GM23248 (cell line): ENCODE measurements around the gene CTR9. TPM values are rescaled to one million over a fixed set of nuclear protein-coding genes. Genes with fewer than 3 reads are reported as not detected.

Experiments used
- DNase-seq: peaks from one replicate; pipeline ENCODE4 v3.0.0-alpha.2; 2015
- H2AFZ ChIP-seq: fragments of 200-600 bp; sonication (generic); 2 replicates; pipeline ENCODE4 v1.6.1; 2016; ENCODE audit warnings: antibody characterized with exemption
- H3F3A ChIP-seq: fragments of 200-600 bp; sonication (generic); 2 replicates; pipeline ENCODE4 v1.6.1; 2016; ENCODE audit warnings: mild to moderate bottlenecking, antibody characterized with exemption, mixed run types; ENCODE audit not compliant: insufficient read depth
- H3K27ac ChIP-seq: fragments of 200-600 bp; sonication (generic); 2 replicates; pipeline ENCODE4 v1.5.1; 2016; ENCODE audit warnings: mild to moderate bottlenecking
- H3K27me3 ChIP-seq: fragments of 200-600 bp; sonication (generic); replicated peaks from 2 replicates; pipeline ENCODE4 v1.6.1; 2016; ENCODE audit warnings: mild to moderate bottlenecking; ENCODE audit not compliant: insufficient read depth
- H3K36me3 ChIP-seq: fragments of 200-600 bp; sonication (generic); 2 replicates; pipeline ENCODE4 v1.6.1; 2016; ENCODE audit warnings: low read depth, mild to moderate bottlenecking
- H3K4me1 ChIP-seq: fragments of 200-600 bp; sonication (generic); 2 replicates; pipeline ENCODE4 v1.6.1; 2016; ENCODE audit warnings: mild to moderate bottlenecking; ENCODE audit not compliant: insufficient read depth
- H3K4me2 ChIP-seq: fragments of 200-600 bp; sonication (generic); one replicate; pipeline ENCODE4 v1.6.1; 2016; ENCODE audit warnings: mild to moderate bottlenecking; ENCODE audit not compliant: unreplicated experiment
- H3K4me3 ChIP-seq: fragments of 200-600 bp; sonication (generic); 2 replicates; pipeline ENCODE4 v1.5.1; 2016; ENCODE audit warnings: mild to moderate bottlenecking
- H3K79me2 ChIP-seq: fragments of 200-600 bp; sonication (generic); 2 replicates; pipeline ENCODE4 v1.6.1; 2016; ENCODE audit warnings: mild to moderate bottlenecking; ENCODE audit not compliant: insufficient read depth
- H3K9ac ChIP-seq: fragments of 200-600 bp; sonication (generic); 2 replicates; pipeline ENCODE4 v1.6.1; 2016; ENCODE audit warnings: mild to moderate bottlenecking
- H3K9me2 ChIP-seq: fragments of 200-600 bp; sonication (generic); 2 replicates; pipeline ENCODE4 v1.6.1; 2016; ENCODE audit warnings: mixed run types, mild to moderate bottlenecking, moderate library complexity; ENCODE audit not compliant: insufficient read depth
- H3K9me3 ChIP-seq: fragments of 200-600 bp; sonication (generic); one replicate; pipeline ENCODE4 v1.6.1; 2017; ENCODE audit warnings: low read depth
- H4K20me1 ChIP-seq: fragments of 200-600 bp; sonication (generic); 2 replicates; pipeline ENCODE4 v1.6.0; 2016; ENCODE audit not compliant: insufficient read depth
- EZH2 ChIP-seq: fragments of 200-600 bp; sonication (generic); IDR thresholded peaks from 2 replicates; pipeline ENCODE4 v1.6.1; 2018; ENCODE audit warnings: antibody characterized with exemption, mild to moderate bottlenecking; ENCODE audit not compliant: insufficient read depth, poor library complexity, severe bottlenecking
- EZH2phosphoT487 ChIP-seq: fragments of 200-600 bp; sonication (generic); IDR thresholded peaks from 2 replicates; pipeline ENCODE4 v1.6.1; 2018; ENCODE audit warnings: antibody characterized with exemption, moderate library complexity, mild to moderate bottlenecking, low read depth; ENCODE audit not compliant: insufficient read depth
- WGBS, 2 experiments: methylation state at CpG; one replicate each; pipeline ENCODE4 v1.1.6; 2015 to 2017; ENCODE audit warnings: low lambda C conversion rate in 2 of 2, low coverage in 1 of 2; ENCODE audit errors: missing lambda C conversion rate in 2 of 2; 5-methylcytosine and 5-hydroxymethylcytosine counted together
- in situ Hi-C: fragments of 300-500 bp; cut with MboI; formaldehyde crosslinking; loops from 2 replicates; pipeline ENCODE4 v1.15.0; 2020
- polyA plus RNA-seq: library from polyadenylated mRNA; unstranded; fragments of >200 nt; fragmentation: Nextera tagmentation; extraction: Ambion mirVana; gene quantifications from 2 replicates; pipeline ENCODE4 v1.2.1, GENCODE V29; 2016
- total RNA-seq: library from RNA; depleted of rRNA; stranded (reverse); fragments of >200 nt; shearing (Covaris generic); gene quantifications from 2 replicates; pipeline ENCODE4 v1.2.3, GENCODE V29; 2014

CTR9 gene
- total and polyA plus RNA-seq, 2 experiments from 2014 or later, result 20.2 to 32.3 TPM

DNA sequence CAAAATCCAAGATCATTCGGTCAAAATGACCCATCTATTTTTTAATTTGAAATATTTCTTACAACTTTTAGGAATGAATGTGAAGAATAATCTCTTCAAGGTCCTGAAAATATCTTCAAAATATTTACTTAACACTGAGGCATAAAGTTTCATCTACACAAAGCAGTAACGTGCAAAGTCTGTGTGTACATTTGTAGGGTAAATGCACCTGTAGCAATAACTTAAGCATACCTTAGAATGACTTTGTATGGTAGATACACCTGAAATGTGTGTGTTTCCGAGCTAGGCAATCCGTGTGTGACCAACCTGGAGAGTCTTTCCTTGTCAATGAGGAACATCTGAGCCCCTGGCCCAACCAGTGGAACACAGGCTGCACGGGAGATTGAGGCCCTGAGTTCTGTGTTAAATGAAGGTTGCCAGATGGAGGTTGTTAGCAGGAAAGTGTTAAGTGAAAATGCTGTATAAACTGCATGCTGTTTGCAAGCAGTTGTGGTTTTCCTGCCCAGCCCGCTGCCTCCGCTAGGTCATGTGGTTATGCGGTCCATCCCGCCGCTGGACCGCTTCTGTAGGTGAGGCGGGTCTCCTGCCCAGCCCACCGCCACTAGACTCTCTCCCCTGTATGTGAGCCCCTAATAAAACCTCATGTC lies 7.6 kb upstream of the CTR9 start:
- Histone ChIP-seq H3K9me3 (no peaks in the 10 kb centered on the region), H3K79me2 (no peaks in the 10 kb centered on the region), H3K4me2 (no peak overlapping the region), H2AFZ (no peak overlapping the region), H3K9ac (no peak overlapping the region), H3K27me3 (no peaks in the 10 kb centered on the region), H3K36me3 (no peaks in the 10 kb centered on the region), H3K4me3 (no peak overlapping the region), H3K9me2 (no peaks in the 10 kb centered on the region), H3K27ac (no peak overlapping the region), H3K4me1 (peaks cover 9% of the 10 kb centered on the region), H4K20me1 (no peaks in the 10 kb centered on the region), H3F3A (no peaks in the 10 kb centered on the region)
- 84 to 86% methylated on average over 13 of the region's 13 CpGs for WGBS, 2 experiments
- TF ChIP-seq EZH2phosphoT487, result no peak
- TF ChIP-seq EZH2, result no peak
- DNase-seq, result no peak
- in situ Hi-C loops, result loop anchor here (25.0 kb wide), 1 partner anchor 756 kb away; no protein-coding TSS in a partner anchor

DNA sequence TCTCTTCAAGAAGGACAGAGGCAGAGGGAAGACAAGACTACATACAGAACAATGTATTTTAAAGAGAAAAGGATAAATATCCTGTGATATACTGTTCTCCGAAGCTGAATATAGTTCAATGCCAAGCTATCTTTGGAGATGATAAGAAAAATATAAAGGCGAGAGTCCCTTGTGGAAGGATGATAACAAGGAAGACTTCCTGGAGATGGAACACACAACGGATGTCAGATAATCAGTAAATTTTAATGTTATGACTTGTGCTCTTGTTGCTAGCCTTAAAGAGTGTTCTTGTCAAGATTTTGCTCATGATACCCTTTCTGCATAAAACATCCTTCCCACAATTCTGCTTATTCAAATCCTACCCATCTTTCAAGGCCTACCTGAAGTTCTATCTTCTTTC lies 6.8 kb upstream of the CTR9 start:
- Histone ChIP-seq H3K27ac (no peak overlapping the region), H3F3A (no peaks in the 10 kb centered on the region), H3K9me2 (no peaks in the 10 kb centered on the region), H3K4me1 (peaks cover 9% of the 10 kb centered on the region), H2AFZ (no peak overlapping the region), H3K4me2 (no peak overlapping the region), H3K36me3 (no peaks in the 10 kb centered on the region), H4K20me1 (no peaks in the 10 kb centered on the region), H3K9ac (no peak overlapping the region), H3K4me3 (no peak overlapping the region), H3K9me3 (no peaks in the 10 kb centered on the region), H3K27me3 (no peaks in the 10 kb centered on the region), H3K79me2 (no peaks in the 10 kb centered on the region)
- TF ChIP-seq EZH2, result no peak
- 93 to 99% methylated on average over 3 of the region's 3 CpGs for WGBS, 2 experiments
- in situ Hi-C loops, result loop anchor here (25.0 kb wide), 1 partner anchor 757 kb away; no protein-coding TSS in a partner anchor
- no peak for DNase-seq

DNA sequence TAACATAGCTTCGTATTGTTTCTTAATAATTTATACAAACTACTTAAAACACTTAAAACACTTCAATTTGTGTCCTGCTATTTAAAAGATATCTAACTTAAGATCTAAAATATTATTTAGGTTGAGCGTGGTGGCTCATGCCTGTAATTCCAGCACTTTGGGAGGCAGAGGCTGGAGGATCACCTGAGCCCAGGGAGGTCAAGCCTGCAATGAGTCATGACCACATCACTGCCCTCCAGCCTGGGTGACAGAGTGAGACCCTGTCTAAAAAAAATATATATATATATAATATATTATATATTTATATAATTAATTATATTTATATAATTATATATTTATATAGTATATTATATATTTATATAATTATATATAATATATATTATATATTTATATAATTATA lies 4.2 kb upstream of the CTR9 start:
- no peak overlapping the region for H3K9ac ChIP-seq
- DNase-seq, result no peak
- H3K27ac ChIP-seq, result no peak overlapping the region
- no peak overlapping the region for H3K4me2 ChIP-seq
- no peaks in the 10 kb centered on the region for H3K9me3 ChIP-seq
- H3K4me3 ChIP-seq, result no peak overlapping the region
- H2AFZ ChIP-seq, result no peak overlapping the region
- no peaks in the 10 kb centered on the region for H4K20me1 ChIP-seq
- H3K27me3 ChIP-seq, result no peaks in the 10 kb centered on the region
- 89 to 91% methylated on average over 2 of the region's 2 CpGs for WGBS, 2 experiments
- H3K9me2 ChIP-seq, result no peaks in the 10 kb centered on the region
- TF ChIP-seq EZH2phosphoT487 (no peak), EZH2 (no peak)
- peaks cover 9% of the 10 kb centered on the region for H3K4me1 ChIP-seq
- peaks cover 7% of the 10 kb centered on the region for H3K79me2 ChIP-seq
- H3F3A ChIP-seq, result peaks cover 4% of the 10 kb centered on the region; the same call in 1 of the 2 replicates
- in situ Hi-C loops, result loop anchor here (25.0 kb wide), 1 partner anchor 760 kb away; no protein-coding TSS in a partner anchor
- H3K36me3 ChIP-seq, result no peaks in the 10 kb centered on the region

DNA sequence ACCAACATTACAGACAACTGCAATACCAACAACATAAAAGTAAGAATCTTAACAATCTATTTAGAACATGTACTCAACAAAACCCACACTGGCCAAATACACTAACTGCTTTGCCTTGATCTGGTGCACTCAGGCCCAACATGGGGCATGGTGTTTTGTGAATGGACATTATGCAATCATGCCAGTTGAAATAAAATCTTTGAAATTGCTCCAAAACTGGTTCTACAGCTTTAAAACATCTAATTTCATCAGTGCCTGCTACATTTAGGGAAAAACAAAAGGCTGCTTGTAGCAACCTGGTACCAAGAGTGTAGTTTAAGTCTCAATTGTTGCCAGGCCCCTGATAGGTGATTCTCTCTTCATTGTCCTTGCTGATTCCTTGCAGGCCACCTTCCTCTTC lies 3.3 kb upstream of the CTR9 start:
- no peak for TF ChIP-seq EZH2
- TF ChIP-seq EZH2phosphoT487, result no peak

More for the DNA sequence above, 3.3 kb upstream of the CTR9 start:
- Histone ChIP-seq H4K20me1 (no peaks in the 10 kb centered on the region), H3K9ac (no peak overlapping the region), H3K9me3 (no peaks in the 10 kb centered on the region), H3K27me3 (no peaks in the 10 kb centered on the region), H3K27ac (no peak overlapping the region), H3F3A (peaks cover 4% of the 10 kb centered on the region; the same call in 1 of the 2 replicates), H3K4me2 (no peak overlapping the region), H3K4me1 (peaks cover 11% of the 10 kb centered on the region), H2AFZ (no peak overlapping the region), H3K4me3 (no peak overlapping the region), H3K79me2 (peaks cover 15% of the 10 kb centered on the region), H3K36me3 (no peaks in the 10 kb centered on the region), H3K9me2 (no peaks in the 10 kb centered on the region)
- in situ Hi-C loops, result loop anchor here (25.0 kb wide), 1 partner anchor 760 kb away; no protein-coding TSS in a partner anchor
- no peak for DNase-seq
